ENCODE results near the gene PLCL1. TPM values are rescaled to one million over a fixed set of nuclear protein-coding genes. Genes with fewer than 3 reads are reported as not detected.

The PLCL1 gene
- total and polyA plus RNA-seq, 10 of the 15 experiments (the other 5 are each of a cell fraction or from before 2014, with no cell fraction given), result 0.03 to 1.5 (median 0.22) TPM

DNA sequence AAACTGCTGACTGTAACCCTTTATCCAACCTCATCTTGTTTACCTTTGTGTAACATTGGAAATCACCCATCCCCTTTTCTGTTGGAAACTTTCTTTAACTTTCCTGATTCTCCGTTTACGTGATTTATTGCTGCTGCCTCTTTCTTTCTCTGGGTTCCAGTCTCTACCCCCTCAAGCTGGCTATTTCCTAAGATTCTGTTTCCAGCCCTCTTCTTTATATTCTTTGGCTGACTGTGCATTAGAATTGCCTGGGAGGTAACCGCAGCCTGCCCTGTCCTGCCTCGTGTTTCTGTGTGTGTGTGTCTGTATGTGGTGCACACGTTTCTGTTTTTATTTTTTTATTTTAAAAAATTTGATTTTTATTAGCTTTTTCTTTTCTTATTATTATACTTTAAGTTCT is 229.2 kb downstream of the PLCL1 start:
- TF ChIP-seq CBFB (IDR thresholded peaks at IDR 0.05; ENCODE audit: low read depth), result no peak
- no peak for TF ChIP-seq POLR2AphosphoS5 (IDR thresholded peaks at IDR 0.05; ENCODE audit: low read length)
- no peak for TF ChIP-seq JUND (IDR thresholded peaks at IDR 0.05; ENCODE audit: low read depth, low read length)
- no peak for TF ChIP-seq TAF1 (IDR thresholded peaks at IDR 0.05; ENCODE audit: borderline replicate concordance, low read depth, low read length)
- TF ChIP-seq ZNF687 (IDR thresholded peaks at IDR 0.05), result no peak
- no peak for TF ChIP-seq BMI1 (IDR thresholded peaks at IDR 0.05; ENCODE audit: borderline replicate concordance)
- TF ChIP-seq BACH1 (IDR thresholded peaks at IDR 0.05; ENCODE audit: borderline replicate concordance), result no peak
- no peak for TF ChIP-seq CHD1 (IDR thresholded peaks at IDR 0.05; ENCODE audit: low read depth, low read length)
- no peak for TF ChIP-seq POU2F2 (IDR thresholded peaks at IDR 0.05; ENCODE audit: borderline replicate concordance, low read depth, low read length)
- no peak for TF ChIP-seq ZNF274 (IDR thresholded peaks at IDR 0.05; ENCODE audit: insufficient read depth, insufficient read length)
- no peak for TF ChIP-seq MEF2B (IDR thresholded peaks at IDR 0.05; ENCODE audit: partially characterized antibody, poor library complexity, severe bottlenecking)
- TF ChIP-seq, protein P1, sequence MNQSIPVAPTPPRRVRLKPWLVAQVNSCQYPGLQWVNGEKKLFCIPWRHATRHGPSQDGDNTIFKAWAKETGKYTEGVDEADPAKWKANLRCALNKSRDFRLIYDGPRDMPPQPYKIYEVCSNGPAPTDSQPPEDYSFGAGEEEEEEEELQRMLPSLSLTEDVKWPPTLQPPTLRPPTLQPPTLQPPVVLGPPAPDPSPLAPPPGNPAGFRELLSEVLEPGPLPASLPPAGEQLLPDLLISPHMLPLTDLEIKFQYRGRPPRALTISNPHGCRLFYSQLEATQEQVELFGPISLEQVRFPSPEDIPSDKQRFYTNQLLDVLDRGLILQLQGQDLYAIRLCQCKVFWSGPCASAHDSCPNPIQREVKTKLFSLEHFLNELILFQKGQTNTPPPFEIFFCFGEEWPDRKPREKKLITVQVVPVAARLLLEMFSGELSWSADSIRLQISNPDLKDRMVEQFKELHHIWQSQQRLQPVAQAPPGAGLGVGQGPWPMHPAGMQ (IDR thresholded peaks at IDR 0.05; ENCODE audit: borderline replicate concordance), result no peak
- no peak for TF ChIP-seq ZNF622 (IDR thresholded peaks at IDR 0.05)
- TF ChIP-seq USF1 (IDR thresholded peaks at IDR 0.05; ENCODE audit: borderline replicate concordance, extremely low read length, insufficient read depth, low read depth, low read length), result no peak
- 69% methylated on average over 5 of the region's 5 CpGs for WGBS (ENCODE audit: insufficient coverage, insufficient replicate concordance, low lambda C conversion rate, missing lambda C conversion rate)
- Histone ChIP-seq H3K79me2 (ENCODE audit: control insufficient read depth, insufficient read depth, low read length) (no peaks in the 10 kb centered on the region), H3K36me3 (ENCODE audit: control insufficient read depth in 2 of 2, insufficient read depth in 2 of 2, low read length in 1 of 2) (no peaks in the 10 kb centered on the region), H2AFZ (ENCODE audit: control insufficient read depth, low read depth, low read length) (no peak overlapping the region), H3K9ac (ENCODE audit: control insufficient read depth, insufficient read depth, low read length) (no peak overlapping the region), H4K20me1 (ENCODE audit: control insufficient read depth, insufficient read depth) (no peaks in the 10 kb centered on the region), H3K4me2 (ENCODE audit: control insufficient read depth, insufficient read depth) (no peak overlapping the region), H3K27ac (ENCODE audit: control insufficient read depth, insufficient read depth) (no peak overlapping the region), H3K9me3 (replicated peaks; ENCODE audit: control insufficient read depth, insufficient read depth, low read length) (no peaks in the 10 kb centered on the region), H3K27me3 (replicated peaks in 1 of 2; ENCODE audit: control insufficient read depth in 2 of 2, insufficient read depth in 2 of 2, low read length in 1 of 2) (no peaks in the 10 kb centered on the region; a peak in 1 of 4 replicates), H3K4me1 (ENCODE audit: control insufficient read depth, insufficient read depth, low read length) (no peaks in the 10 kb centered on the region), H3K4me3 (no peak overlapping the region)
- CTCF ChIA-PET, result no interaction called here
- in situ Hi-C loops (cut with MboI) (no loop called here), intact Hi-C loops (cut with micrococcal nuclease; ENCODE audit: unreplicated experiment) (no loop called here)
- no TSS peak for BruUV-seq (replicated peaks)
- SMC1A ChIA-PET (ENCODE audit: uncharacterized antibody, unreplicated experiment), result no interaction called here
- POLR2A ChIA-PET, result no interaction called here
- DNase-seq (ENCODE audit: low read depth, low spot score) (no peak), FAIRE-seq (no peak), ATAC-seq (no peak)
- RAD21 ChIA-PET (ENCODE audit: unreplicated experiment), result no interaction called here
